ENCODE data around the gene HEPN1. TPM values are rescaled to one million over a fixed set of nuclear protein-coding genes. Genes with fewer than 3 reads are reported as not detected.

HEPN1 gene
- total RNA-seq, 1 donor from 2014 or later, result not detected

DNA sequence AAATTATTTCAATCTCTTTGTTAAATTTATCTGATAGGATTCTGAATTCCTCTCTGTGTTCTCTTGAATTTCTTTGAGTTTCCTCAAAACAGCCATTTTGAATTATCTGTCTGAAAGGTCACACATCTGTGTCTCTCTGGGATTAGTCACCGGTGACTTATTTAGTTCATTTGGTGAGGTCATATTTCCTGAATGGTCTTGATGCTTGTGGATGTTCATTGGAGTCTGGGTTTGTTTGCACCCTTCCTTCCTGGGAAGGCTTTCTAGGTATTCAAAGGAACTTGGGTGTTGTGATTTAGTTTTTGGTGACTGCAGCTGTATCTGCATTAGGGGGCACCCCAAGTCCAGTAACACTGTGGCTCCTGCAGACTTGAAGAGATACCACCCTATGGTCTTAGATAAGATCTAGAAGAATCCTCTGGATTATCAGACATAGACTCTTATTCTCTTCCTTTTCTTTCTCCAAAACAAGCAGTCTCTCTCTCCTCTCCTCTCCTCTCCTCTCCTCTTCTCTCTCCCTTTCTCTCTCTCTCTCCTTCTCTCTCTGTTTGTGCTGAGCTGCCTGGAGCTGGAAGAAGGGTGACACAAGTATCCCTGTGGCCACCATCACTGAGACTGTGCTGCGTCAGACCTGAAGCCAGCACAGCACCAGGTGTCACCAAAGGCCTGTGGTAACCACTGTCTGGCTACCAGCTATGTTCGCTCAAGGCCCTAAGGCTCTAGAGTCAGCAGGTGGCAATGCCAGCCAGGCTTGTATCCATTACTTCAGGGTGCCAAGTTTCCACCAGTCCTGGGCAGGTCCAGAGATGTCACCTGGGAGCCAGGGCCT, 3.3 kb upstream of the HEPN1 start:
- Mint-ChIP-seq H3K9me3 (peaks cover 25% of the 10 kb centered on the region), H3K27me3 (ENCODE audit: insufficient read depth, low read depth) (peaks cover 9% of the 10 kb centered on the region), H3K4me1 (peaks cover 10% of the 10 kb centered on the region), H3K36me3 (no peaks in the 10 kb centered on the region), H3K27ac (no peak overlapping the region), H3K4me3 (no peak overlapping the region)
- no peak overlapping the region for H2AFZ ChIP-seq (replicated peaks)
- no peaks in the 10 kb centered on the region for H4K20me1 ChIP-seq (ENCODE audit: low read depth)
- no peak overlapping the region for H3K27ac ChIP-seq
- no peaks in the 10 kb centered on the region for H3K36me3 ChIP-seq
- H3K4me3 ChIP-seq, result no peak overlapping the region
- no peak overlapping the region for H3K9ac ChIP-seq
- peaks cover 13% of the 10 kb centered on the region for H3K4me1 ChIP-seq
- TF ChIP-seq, protein P1, sequence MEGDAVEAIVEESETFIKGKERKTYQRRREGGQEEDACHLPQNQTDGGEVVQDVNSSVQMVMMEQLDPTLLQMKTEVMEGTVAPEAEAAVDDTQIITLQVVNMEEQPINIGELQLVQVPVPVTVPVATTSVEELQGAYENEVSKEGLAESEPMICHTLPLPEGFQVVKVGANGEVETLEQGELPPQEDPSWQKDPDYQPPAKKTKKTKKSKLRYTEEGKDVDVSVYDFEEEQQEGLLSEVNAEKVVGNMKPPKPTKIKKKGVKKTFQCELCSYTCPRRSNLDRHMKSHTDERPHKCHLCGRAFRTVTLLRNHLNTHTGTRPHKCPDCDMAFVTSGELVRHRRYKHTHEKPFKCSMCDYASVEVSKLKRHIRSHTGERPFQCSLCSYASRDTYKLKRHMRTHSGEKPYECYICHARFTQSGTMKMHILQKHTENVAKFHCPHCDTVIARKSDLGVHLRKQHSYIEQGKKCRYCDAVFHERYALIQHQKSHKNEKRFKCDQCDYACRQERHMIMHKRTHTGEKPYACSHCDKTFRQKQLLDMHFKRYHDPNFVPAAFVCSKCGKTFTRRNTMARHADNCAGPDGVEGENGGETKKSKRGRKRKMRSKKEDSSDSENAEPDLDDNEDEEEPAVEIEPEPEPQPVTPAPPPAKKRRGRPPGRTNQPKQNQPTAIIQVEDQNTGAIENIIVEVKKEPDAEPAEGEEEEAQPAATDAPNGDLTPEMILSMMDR (IDR thresholded peaks at IDR 0.05), result no peak
- no peak for DNase-seq (ENCODE audit: low spot score)
- no peak overlapping the region for H3K4me2 ChIP-seq
- no peaks in the 10 kb centered on the region for H3K79me2 ChIP-seq (ENCODE audit: low read depth)
- H3K27me3 ChIP-seq, result peaks cover 24% of the 10 kb centered on the region
- H3F3A ChIP-seq (ENCODE audit: low read depth), result peaks cover 9% of the 10 kb centered on the region
- no peaks in the 10 kb centered on the region for H3K9me3 ChIP-seq (ENCODE audit: low read depth)

DNA sequence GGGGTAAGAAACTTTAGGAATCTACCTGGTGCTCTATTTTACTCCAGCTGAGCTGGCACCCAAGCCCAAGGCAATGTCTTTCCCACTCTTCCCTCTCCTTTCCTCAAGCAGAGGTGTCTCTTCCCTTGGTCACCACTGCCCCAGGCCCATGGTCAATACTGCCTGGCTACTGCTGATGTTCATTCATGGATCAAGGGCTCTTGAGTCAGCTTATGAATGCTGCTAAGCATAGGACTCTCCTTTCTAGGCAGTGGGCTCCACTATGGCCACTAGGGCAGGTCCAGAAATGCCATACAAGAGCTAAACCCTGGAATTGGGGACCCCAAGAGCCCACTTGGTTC, 2.7 kb upstream of the HEPN1 start:
- no peak for DNase-seq (ENCODE audit: low spot score)
- no peak overlapping the region for H3K9ac ChIP-seq
- Mint-ChIP-seq H3K4me1 (peaks cover 11% of the 10 kb centered on the region), H3K4me3 (no peak overlapping the region), H3K27me3 (ENCODE audit: insufficient read depth, low read depth) (peaks cover 9% of the 10 kb centered on the region), H3K36me3 (no peaks in the 10 kb centered on the region), H3K9me3 (peaks cover 21% of the 10 kb centered on the region), H3K27ac (no peak overlapping the region)
- no peak overlapping the region for H2AFZ ChIP-seq (replicated peaks)
- peaks cover 15% of the 10 kb centered on the region for H3K4me1 ChIP-seq
- H3K4me2 ChIP-seq, result no peak overlapping the region
- H4K20me1 ChIP-seq (ENCODE audit: low read depth), result no peaks in the 10 kb centered on the region
- no peak overlapping the region for H3K27ac ChIP-seq
- no peaks in the 10 kb centered on the region for H3K36me3 ChIP-seq
- no peak for TF ChIP-seq EZH2 (IDR thresholded peaks at IDR 0.05)
- TF ChIP-seq, protein P1 (IDR thresholded peaks at IDR 0.05), result no peak
- no peak for TF ChIP-seq EZH2phosphoT487 (IDR thresholded peaks at IDR 0.05)
- peaks cover 12% of the 10 kb centered on the region for H3F3A ChIP-seq (ENCODE audit: low read depth)
- H3K79me2 ChIP-seq (ENCODE audit: low read depth), result no peaks in the 10 kb centered on the region
- peaks cover 30% of the 10 kb centered on the region for H3K27me3 ChIP-seq
- H3K4me3 ChIP-seq, result no peak overlapping the region
- H3K9me3 ChIP-seq (ENCODE audit: low read depth), result no peaks in the 10 kb centered on the region

DNA sequence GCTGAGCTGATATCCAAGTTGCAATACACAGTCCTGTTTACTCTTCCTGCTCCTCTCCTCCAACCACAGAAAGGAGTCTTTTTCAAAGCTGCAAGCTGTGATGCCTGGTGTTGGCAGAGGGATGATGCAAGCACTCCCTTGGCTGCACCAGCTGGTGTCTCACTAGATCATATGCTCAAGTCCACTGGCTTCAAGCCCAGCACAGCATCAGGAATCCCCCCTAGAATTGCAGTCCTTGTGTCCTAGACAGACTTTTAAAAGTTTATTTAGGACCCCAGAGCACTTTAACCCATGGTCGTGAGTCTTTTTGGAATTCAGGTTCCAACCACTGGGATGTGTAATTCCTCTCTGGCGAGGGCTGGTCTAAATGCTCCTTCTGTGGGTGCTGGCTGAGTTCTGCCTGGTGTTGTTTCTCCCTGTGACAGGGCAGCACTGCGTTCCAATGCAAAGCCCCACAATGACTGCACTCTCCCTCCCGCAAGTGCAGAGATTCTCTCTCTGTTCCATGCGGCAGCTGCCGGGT, 1.9 kb upstream of the HEPN1 start:
- peak overlapping the region; percentile 57 for H2AFZ ChIP-seq (replicated peaks)
- H3K9me3 ChIP-seq (ENCODE audit: low read depth), result no peaks in the 10 kb centered on the region
- H3F3A ChIP-seq (ENCODE audit: low read depth), result peaks cover 14% of the 10 kb centered on the region
- Mint-ChIP-seq H3K27me3 (ENCODE audit: insufficient read depth, low read depth) (peaks cover 16% of the 10 kb centered on the region), H3K36me3 (no peaks in the 10 kb centered on the region), H3K4me1 (peaks cover 11% of the 10 kb centered on the region), H3K4me3 (no peak overlapping the region), H3K27ac (no peak overlapping the region), H3K9me3 (peaks cover 13% of the 10 kb centered on the region)
- H3K4me3 ChIP-seq, result no peak overlapping the region
- H3K4me1 ChIP-seq, result peaks cover 15% of the 10 kb centered on the region
- no peaks in the 10 kb centered on the region for H3K36me3 ChIP-seq
- H4K20me1 ChIP-seq (ENCODE audit: low read depth), result no peaks in the 10 kb centered on the region
- no peak overlapping the region for H3K9ac ChIP-seq
- no peak overlapping the region for H3K27ac ChIP-seq
- DNase-seq (ENCODE audit: low spot score), result no peak
- H3K79me2 ChIP-seq (ENCODE audit: low read depth), result no peaks in the 10 kb centered on the region
- TF ChIP-seq EZH2 (IDR thresholded peaks at IDR 0.05) (no peak), EZH2phosphoT487 (IDR thresholded peaks at IDR 0.05) (no peak)
- TF ChIP-seq, protein P1 (IDR thresholded peaks at IDR 0.05), result no peak
- H3K27me3 ChIP-seq, result peaks cover 38% of the 10 kb centered on the region
- no peak overlapping the region for H3K4me2 ChIP-seq

All from neural progenitor cell (in vitro differentiated cells).